DMS 273 (cell line): ENCODE measurements around the gene PTPDC1.
"Not testable (repeated sequence)": the region's sequence is repeated elsewhere in the genome, so short reads cannot be mapped to it uniquely, and the experiment has no call there.

Source experiments
- DNase-seq: peaks from one replicate; lab custom pipeline; 2025; ENCODE audit not compliant: unreplicated experiment; lab: John Stamatoyannopoulos, UW

PTPDC1 gene

GRCh38 chr9:94086486-94087345, 2.5 kb downstream of the PTPDC1 start:
- DNase-seq = peak; percentile 43

- DNase-seq = not testable (repeated sequence)
Observed at GRCh38 chr9:94094219-94095145, 10.2 kb downstream of the PTPDC1 start.

- no peak for DNase-seq
Observed at GRCh38 chr9:94096819-94097577, 12.7 kb downstream of the PTPDC1 start.

GRCh38 chr9:94097788-94098414, 13.6 kb downstream of the PTPDC1 start:
- DNase-seq = peak; percentile 6

GRCh38 chr9:94100152-94100879, 16.1 kb downstream of the PTPDC1 start:
- no peak for DNase-seq

- DNase-seq = no peak
Observed at GRCh38 chr9:94101162-94101853, 17.0 kb downstream of the PTPDC1 start.

- DNase-seq = peak; percentile 11
Observed at GRCh38 chr9:94108584-94108983, 24.3 kb downstream of the PTPDC1 start.

- DNase-seq = no peak
Observed at GRCh38 chr9:94110821-94111252, 26.6 kb downstream of the PTPDC1 start.

- no peak for DNase-seq
Observed at GRCh38 chr9:94111446-94111845, 27.2 kb downstream of the PTPDC1 start.

GRCh38 chr9:94112716-94113465, 28.6 kb downstream of the PTPDC1 start:
- peak; percentile 43 for DNase-seq

- not testable (repeated sequence) for DNase-seq
Observed at GRCh38 chr9:94120088-94120487, 35.8 kb downstream of the PTPDC1 start.

GRCh38 chr9:94120854-94121376, 36.7 kb downstream of the PTPDC1 start:
- no peak for DNase-seq

GRCh38 chr9:94126844-94127243, 42.6 kb downstream of the PTPDC1 start:
- DNase-seq = no peak

GRCh38 chr9:94127806-94128205, 43.5 kb downstream of the PTPDC1 start:
- no peak for DNase-seq

GRCh38 chr9:94128580-94128979, 44.3 kb downstream of the PTPDC1 start:
- DNase-seq = no peak

GRCh38 chr9:94134629-94135028, 50.4 kb downstream of the PTPDC1 start:
- DNase-seq = peak; percentile 5

GRCh38 chr9:94135222-94135621, 51.0 kb downstream of the PTPDC1 start:
- DNase-seq = peak; percentile 13

- DNase-seq = peak; percentile 95
Observed at GRCh38 chr9:94139672-94140417, 55.6 kb downstream of the PTPDC1 start.
